HUES6 (cell line): ENCODE data around the gene VKORC1.

Experiments used
- H3K27ac ChIP-seq: 2 replicates; pipeline ENCODE4 v1.7.0; 2013; ENCODE audit warnings: low read depth, mild to moderate bottlenecking, low read length, inconsistent platforms
- H3K27me3 ChIP-seq: 2 replicates; pipeline ENCODE4 v1.6.1; 2013; ENCODE audit warnings: low read length; ENCODE audit not compliant: control insufficient read depth, insufficient read depth
- H3K36me3 ChIP-seq: 2 replicates; pipeline ENCODE4 v1.6.1; 2013; ENCODE audit warnings: low read length; ENCODE audit not compliant: control insufficient read depth, insufficient read depth
- H3K4me1 ChIP-seq: 2 replicates; pipeline ENCODE4 v1.6.1; 2013; ENCODE audit warnings: low read length; ENCODE audit not compliant: control insufficient read depth, insufficient read depth
- H3K4me3 ChIP-seq: 2 replicates; pipeline ENCODE4 v1.5.1; 2013; ENCODE audit warnings: low read depth, low read length
- H3K9ac ChIP-seq: one replicate; pipeline ENCODE4 v1.6.1; 2013; ENCODE audit warnings: mild to moderate bottlenecking, low read length
- H3K9me3 ChIP-seq: 2 replicates; pipeline ENCODE4 v1.6.1; 2013; ENCODE audit warnings: low read depth, low read length; ENCODE audit not compliant: control insufficient read depth, insufficient read depth

VKORC1 gene

GRCh38 chr16:31085873-31086628, 8.5 kb downstream of the VKORC1 start:
- no peaks in the 10 kb centered on the region for H3K4me1 ChIP-seq
- H3K4me3 ChIP-seq, result no peak overlapping the region
- H3K27me3 ChIP-seq, result no peaks in the 10 kb centered on the region
- H3K36me3 ChIP-seq, result peaks cover 60% of the 10 kb centered on the region
- no peak overlapping the region for H3K27ac ChIP-seq
- H3K9me3 ChIP-seq, result no peaks in the 10 kb centered on the region
- no peak overlapping the region for H3K9ac ChIP-seq

- H3K27me3 ChIP-seq, result no peaks in the 10 kb centered on the region
- H3K27ac ChIP-seq, result no peak overlapping the region
- H3K9me3 ChIP-seq, result no peaks in the 10 kb centered on the region
- peaks cover 60% of the 10 kb centered on the region for H3K36me3 ChIP-seq
- no peak overlapping the region for H3K9ac ChIP-seq
- H3K4me3 ChIP-seq, result no peak overlapping the region
- H3K4me1 ChIP-seq, result no peaks in the 10 kb centered on the region
Observed at GRCh38 chr16:31085411-31085810, 9.2 kb downstream of the VKORC1 start.

GRCh38 chr16:31084584-31085302, 9.9 kb downstream of the VKORC1 start:
- H3K4me3 ChIP-seq, result no peak overlapping the region

GRCh38 chr16:31083981-31084380, 10.6 kb downstream of the VKORC1 start:
- no peaks in the 10 kb centered on the region for H3K4me1 ChIP-seq
- no peak overlapping the region for H3K4me3 ChIP-seq
- H3K27me3 ChIP-seq, result no peaks in the 10 kb centered on the region
- H3K36me3 ChIP-seq, result peaks cover 68% of the 10 kb centered on the region
- H3K9me3 ChIP-seq, result no peaks in the 10 kb centered on the region
- no peak overlapping the region for H3K9ac ChIP-seq
- no peak overlapping the region for H3K27ac ChIP-seq

More at GRCh38 chr16:31084584-31085302, 9.9 kb downstream of the VKORC1 start:
- no peak overlapping the region for H3K9ac ChIP-seq
- H3K4me1 ChIP-seq, result no peaks in the 10 kb centered on the region
- no peak overlapping the region for H3K27ac ChIP-seq
- no peaks in the 10 kb centered on the region for H3K27me3 ChIP-seq
- H3K9me3 ChIP-seq, result no peaks in the 10 kb centered on the region
- H3K36me3 ChIP-seq, result peaks cover 65% of the 10 kb centered on the region

DNA sequence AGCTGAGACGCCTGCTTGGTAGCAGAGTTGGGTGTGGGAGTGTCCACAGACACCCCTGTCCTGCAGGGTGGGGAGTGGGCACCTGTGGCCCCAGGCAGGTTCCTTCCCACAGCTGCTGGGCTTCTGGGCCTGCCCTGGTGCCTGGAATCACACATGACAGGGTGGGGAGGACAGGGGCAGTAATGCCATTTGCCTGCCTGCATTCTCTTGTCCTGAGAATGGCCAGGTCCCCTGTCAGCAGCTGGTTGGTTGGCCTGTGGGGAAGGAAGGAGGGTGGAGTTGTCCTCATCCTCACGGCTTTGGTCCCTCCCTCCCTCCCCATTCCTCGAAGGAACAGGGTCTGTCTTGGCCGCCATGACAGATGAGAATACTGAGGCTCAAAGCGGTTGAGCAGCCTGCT, 11.0 kb downstream of the VKORC1 start:
- no peaks in the 10 kb centered on the region for H3K9me3 ChIP-seq
- H3K4me3 ChIP-seq, result no peak overlapping the region
- no peaks in the 10 kb centered on the region for H3K27me3 ChIP-seq
- H3K36me3 ChIP-seq, result peaks cover 68% of the 10 kb centered on the region
- H3K9ac ChIP-seq, result no peak overlapping the region
- H3K27ac ChIP-seq, result no peak overlapping the region
- H3K4me1 ChIP-seq, result no peaks in the 10 kb centered on the region

GRCh38 chr16:31083081-31083480, 11.5 kb downstream of the VKORC1 start:
- Histone ChIP-seq H3K9me3 (no peaks in the 10 kb centered on the region), H3K27ac (no peak overlapping the region), H3K9ac (no peak overlapping the region), H3K27me3 (no peaks in the 10 kb centered on the region), H3K36me3 (peaks cover 70% of the 10 kb centered on the region), H3K4me3 (no peak overlapping the region), H3K4me1 (no peaks in the 10 kb centered on the region)

GRCh38 chr16:31082368-31083045, 12.1 kb downstream of the VKORC1 start:
- no peak overlapping the region for H3K27ac ChIP-seq
- no peaks in the 10 kb centered on the region for H3K27me3 ChIP-seq
- H3K9me3 ChIP-seq, result no peaks in the 10 kb centered on the region
- H3K4me3 ChIP-seq, result no peak overlapping the region
- no peaks in the 10 kb centered on the region for H3K4me1 ChIP-seq
- peaks cover 76% of the 10 kb centered on the region for H3K36me3 ChIP-seq
- H3K9ac ChIP-seq, result no peak overlapping the region

DNA sequence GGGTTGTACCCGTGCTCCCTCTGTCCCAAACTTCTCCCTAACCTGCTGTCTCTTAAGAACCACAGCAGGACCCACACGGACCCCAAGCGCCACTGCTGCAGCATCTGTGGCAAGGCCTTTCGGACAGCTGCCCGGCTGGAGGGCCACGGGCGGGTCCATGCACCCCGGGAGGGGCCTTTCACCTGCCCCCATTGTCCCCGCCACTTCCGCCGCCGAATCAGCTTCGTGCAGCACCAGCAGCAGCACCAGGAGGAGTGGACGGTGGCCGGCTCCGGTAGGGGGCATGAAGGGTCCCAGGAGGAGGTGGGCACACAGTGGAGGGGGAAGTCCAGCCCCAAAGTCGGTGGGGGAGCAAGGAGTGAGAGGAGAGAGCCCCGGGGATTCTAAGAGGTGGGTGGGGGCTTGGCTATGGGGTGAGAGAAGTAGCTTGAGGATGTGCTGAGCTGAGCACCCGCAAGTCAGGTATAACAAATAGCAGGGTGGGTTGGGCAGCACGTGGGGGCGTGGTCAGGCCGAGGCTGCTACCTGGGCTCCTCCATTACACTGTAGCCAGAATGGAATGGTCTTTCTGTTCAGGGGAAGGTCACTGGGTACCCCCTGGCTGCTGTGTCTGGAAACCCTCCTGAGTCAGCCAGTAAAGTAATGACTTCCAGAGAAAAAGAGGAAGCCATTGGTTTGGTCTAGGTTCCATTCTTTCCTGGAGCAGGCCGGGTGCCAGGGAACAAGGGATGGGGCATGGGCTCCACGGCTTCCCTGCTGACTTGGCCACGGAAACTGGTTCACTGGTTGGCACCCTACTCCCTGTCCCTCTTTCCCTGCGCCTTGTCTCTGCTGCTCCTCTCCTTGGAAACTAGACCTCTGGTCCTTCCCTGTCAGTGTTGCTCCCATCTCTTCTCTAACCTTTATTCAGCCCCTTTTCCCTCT, 12.9 kb downstream of the VKORC1 start:
- Histone ChIP-seq H3K9me3 (no peaks in the 10 kb centered on the region), H3K36me3 (peaks cover 84% of the 10 kb centered on the region), H3K27ac (no peak overlapping the region), H3K4me1 (no peaks in the 10 kb centered on the region), H3K9ac (no peak overlapping the region), H3K4me3 (no peak overlapping the region), H3K27me3 (no peaks in the 10 kb centered on the region)

GRCh38 chr16:31080756-31081419, 13.7 kb downstream of the VKORC1 start:
- peaks cover 92% of the 10 kb centered on the region for H3K36me3 ChIP-seq
- H3K4me3 ChIP-seq, result no peak overlapping the region
- H3K27me3 ChIP-seq, result no peaks in the 10 kb centered on the region
- no peaks in the 10 kb centered on the region for H3K9me3 ChIP-seq
- H3K9ac ChIP-seq, result no peak overlapping the region
- no peak overlapping the region for H3K27ac ChIP-seq
- no peaks in the 10 kb centered on the region for H3K4me1 ChIP-seq

- H3K9me3 ChIP-seq, result no peaks in the 10 kb centered on the region
- H3K9ac ChIP-seq, result no peak overlapping the region
- H3K4me1 ChIP-seq, result no peaks in the 10 kb centered on the region
- H3K36me3 ChIP-seq, result peaks cover 90% of the 10 kb centered on the region
- no peak overlapping the region for H3K4me3 ChIP-seq
- no peaks in the 10 kb centered on the region for H3K27me3 ChIP-seq
- no peak overlapping the region for H3K27ac ChIP-seq
Observed at GRCh38 chr16:31080035-31080629, 14.5 kb downstream of the VKORC1 start.
